Sciatic nerve (tissue), 2 donors: ENCODE results near the gene SSBP2. TPM values are rescaled to one million over a fixed set of nuclear protein-coding genes. Genes with fewer than 3 reads are reported as not detected.
A peak's percentile ranks its signal among the peaks of the same experiment; 100 is the strongest.
"Not testable (repeated sequence)": the region's sequence is repeated elsewhere in the genome, so short reads cannot be mapped to it uniquely, and the experiment has no call there.

Experiments
- ATAC-seq: fragments of 200-7000 bp; cut with Tn5 transposase; one replicate; pipeline ENCODE4 v1.9.1; 2020; ENCODE audit warnings: mild to moderate bottlenecking, moderate library complexity
- DNase-seq: peaks from one replicate; pipeline ENCODE4 v3.0.0-alpha.2; 2020; ENCODE audit warnings: low spot score
- intact Hi-C: fragments of 100-400 bp; cut with DNase I; formaldehyde crosslinking; loops from one replicate; pipeline ENCODE4 v1.14.2; 2022
- total RNA-seq: library from RNA; stranded (reverse); fragmentation: NEBNext Ultra II Directional; extraction: Animal tissue kit (Norgen Biotek cat#: 25700); gene quantifications from one replicate; pipeline ENCODE4 v1.2.1, GENCODE V29; 2021
- donor health status: DM: no; HTN: no; CAD: no.
- donor health status: DM: no; HTN: no; CAD: no.

Gene SSBP2
- total RNA-seq, 1 donor from 2014 or later, result 131 TPM

DNA sequence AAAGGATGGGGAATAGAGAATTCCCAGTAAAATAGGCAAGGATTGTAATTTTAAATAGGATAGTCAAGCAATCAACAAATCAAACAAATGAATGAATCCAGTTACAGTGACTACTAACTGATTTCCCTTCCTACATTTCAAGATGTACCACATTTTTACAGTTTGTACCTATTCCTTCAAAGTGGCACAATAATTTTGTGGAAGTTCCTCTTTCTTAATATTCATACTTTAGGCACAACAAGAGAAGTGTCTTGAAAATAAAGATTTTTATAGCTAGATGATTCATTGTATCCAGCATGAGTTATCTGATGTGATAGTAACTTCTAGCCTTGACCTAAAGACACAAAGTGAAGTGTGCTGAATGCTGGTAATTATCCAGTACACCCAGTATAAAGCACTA is 234.8 kb downstream of the SSBP2 start:
- DNase-seq, result no peak
- intact Hi-C loops, result no loop called here
- ATAC-seq, result no peak

DNA sequence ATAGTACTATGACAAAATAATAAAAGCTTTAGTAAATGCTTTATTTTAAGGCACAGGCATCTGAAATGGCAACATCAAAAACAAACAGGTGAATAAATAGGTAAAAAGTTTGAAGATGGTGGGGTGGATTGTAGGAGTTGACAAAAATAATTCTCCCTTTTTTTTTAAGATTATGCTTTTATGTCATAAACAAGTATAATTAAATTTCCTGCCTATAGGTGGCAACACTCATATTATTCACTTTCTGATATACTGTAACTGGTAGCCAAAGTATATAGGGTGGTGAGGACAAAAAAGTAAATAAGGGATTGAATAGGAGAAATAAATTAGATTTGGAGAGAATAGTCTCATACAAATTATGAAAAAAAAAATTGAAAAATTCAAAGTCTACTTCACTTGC is 236.9 kb downstream of the SSBP2 start:
- no peak for ATAC-seq
- intact Hi-C loops, result no loop called here

DNA sequence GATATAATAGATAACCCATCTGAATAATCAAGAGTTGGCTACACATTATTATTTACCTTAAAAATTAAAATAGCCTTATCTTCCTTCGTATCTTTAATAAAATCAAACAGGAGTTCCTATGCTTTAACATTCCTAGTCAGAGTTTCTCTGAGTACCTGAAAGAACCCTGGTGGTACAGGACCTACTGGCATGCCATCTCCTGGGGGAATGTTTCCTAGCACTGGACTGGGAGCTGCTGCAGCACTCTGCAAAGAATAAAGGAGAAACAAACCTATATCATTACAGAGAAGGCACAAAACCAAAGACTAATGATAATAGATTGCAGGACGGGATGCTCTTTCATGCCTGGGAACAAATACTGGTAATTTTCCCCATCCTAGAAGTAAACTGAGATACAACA is 237.4 kb downstream of the SSBP2 start:
- ATAC-seq, result no peak
- intact Hi-C loops, result no loop called here
- no peak for DNase-seq

More for the DNA sequence above, 236.9 kb downstream of the SSBP2 start:
- no peak for DNase-seq

DNA sequence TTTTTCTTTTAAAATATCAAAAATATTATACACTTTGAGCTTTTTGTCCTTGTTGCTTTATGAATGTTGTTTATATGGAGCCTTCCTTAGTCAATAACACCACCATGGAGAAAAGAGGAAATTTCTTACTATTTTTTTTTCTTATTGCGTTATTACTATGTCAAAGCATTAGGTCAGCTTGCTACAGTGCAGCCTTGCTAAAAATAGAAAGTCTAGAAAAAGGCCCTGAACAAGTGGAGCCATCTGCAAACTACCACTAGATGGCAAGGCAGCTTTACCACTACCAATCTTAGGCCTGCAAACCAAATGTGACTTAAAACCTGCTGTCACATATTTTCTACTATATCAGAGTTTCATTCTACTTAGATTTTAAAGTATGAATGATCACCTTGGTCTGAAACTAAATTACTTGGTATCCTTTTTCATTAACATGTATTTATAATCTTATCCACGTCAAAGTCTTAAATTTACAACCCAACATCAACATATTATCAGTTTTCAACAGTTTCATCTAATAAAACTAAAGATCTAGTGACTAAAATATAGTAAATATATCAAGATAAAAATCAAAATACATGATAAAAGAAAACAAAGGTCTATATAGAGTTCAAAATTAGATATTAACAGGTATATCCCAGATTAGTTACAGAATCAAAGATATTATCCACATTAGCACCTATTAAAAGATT is 243.9 kb downstream of the SSBP2 start:
- intact Hi-C loops, result loop anchor here (10.0 kb wide), 1 partner anchor 238 kb away; no protein-coding TSS in a partner anchor
- ATAC-seq, result peak; percentile 98
- no peak for DNase-seq

DNA sequence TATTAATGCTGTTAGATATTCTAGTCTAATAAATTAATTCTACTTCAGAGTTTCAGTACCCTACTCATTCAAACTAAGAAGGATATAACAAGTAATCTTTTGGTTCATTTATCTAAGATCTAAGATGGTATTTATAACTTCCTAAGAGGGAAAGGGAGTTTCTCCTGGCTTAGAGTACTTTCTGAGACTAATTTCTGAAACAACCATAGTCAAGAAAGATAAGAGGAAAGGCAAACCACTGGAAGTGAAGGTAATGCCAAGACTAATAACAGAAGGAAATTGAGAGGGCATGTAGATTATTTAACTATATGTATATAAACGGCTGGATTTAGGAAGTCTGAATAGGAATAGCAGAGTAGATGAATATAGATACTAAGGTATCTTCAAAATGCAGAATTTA is 244.5 kb downstream of the SSBP2 start:
- intact Hi-C loops, result loop anchor here (10.0 kb wide), 1 partner anchor 238 kb away; no protein-coding TSS in a partner anchor
- no peak for DNase-seq
- ATAC-seq, result no peak

DNA sequence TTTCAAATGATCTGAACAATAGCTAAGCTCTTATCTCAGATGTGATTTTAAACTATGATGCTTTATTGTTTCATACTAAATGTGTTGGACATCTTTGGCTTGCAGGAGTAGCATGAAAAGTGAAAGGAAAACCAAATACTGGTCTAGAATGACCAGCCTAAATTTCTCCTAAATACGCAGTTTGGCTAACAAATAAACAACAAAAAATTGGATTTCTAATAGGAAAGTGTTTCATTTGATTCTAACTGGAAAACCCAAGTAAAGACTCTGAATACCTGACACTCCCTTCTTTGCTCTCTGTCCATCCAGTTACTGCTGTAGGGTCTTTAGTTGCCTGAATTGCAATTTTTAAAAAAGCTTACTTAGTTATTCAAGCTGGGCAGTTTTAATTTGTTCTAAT is 245.2 kb downstream of the SSBP2 start:
- intact Hi-C loops, result loop anchor here (10.0 kb wide), 1 partner anchor 239 kb away; no protein-coding TSS in a partner anchor
- ATAC-seq (peak; percentile 36), DNase-seq (no peak)

DNA sequence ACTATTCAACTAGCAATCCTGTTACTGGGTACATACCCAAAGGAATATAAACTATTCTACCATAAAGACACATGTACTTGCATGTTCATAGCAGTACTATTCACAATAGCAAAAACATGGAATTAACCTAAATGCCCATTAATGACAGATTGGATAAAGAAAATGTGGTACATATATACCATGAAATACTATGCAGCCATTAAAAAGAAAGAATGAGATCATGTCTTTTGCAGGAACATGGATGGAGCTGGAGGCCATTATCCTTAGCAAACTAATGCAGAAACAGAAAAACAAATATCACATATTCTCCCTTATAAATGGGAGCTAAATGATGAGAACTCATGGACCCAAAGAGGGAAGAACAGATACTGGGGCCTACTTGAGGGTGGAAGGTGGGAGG is 247.3 kb downstream of the SSBP2 start:
- intact Hi-C loops, result loop anchor here (10.0 kb wide), 1 partner anchor 241 kb away; no protein-coding TSS in a partner anchor
- ATAC-seq, result not testable (repeated sequence)

DNA sequence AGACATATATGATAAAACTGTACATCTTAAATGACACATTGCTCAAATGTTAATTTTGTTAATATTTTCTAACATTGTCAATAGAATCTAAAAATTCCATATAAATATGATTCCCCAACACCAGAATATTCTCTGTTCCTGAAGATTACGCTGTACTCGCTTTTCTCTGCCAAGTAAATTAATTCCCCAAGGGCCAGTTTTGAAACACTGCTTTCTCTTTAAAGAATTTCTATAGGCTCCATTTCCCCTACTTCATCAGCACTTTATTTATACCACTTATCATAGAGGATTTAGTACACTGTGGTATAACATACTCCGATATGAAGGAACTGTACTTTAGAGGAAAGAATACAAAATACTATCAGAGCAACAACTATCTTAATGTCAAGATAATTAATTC is 255.6 kb downstream of the SSBP2 start:
- DNase-seq (no peak), ATAC-seq (no peak)
- intact Hi-C loops, result no loop called here

More for the DNA sequence above, 247.3 kb downstream of the SSBP2 start:
- DNase-seq, result not testable (repeated sequence)

DNA sequence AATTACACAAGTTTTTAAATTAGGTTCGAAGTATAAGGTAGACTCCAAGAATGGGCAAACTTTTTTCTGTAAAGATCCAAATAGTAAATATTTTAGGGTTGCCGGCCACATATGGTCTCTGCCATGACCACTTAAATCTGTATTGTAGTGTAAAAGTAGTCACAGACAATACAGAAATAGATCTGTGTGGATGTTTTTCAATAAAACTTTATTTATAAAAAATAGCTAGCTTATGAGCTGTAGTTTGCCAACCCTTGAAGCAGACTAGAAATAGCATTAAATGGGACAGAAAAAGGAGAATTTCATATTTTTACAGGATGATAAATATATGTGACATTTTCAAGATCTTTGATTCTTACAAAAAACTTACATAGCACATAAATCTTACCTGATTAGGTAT is 262.0 kb downstream of the SSBP2 start:
- ATAC-seq (no peak), DNase-seq (no peak)
- intact Hi-C loops, result no loop called here

DNA sequence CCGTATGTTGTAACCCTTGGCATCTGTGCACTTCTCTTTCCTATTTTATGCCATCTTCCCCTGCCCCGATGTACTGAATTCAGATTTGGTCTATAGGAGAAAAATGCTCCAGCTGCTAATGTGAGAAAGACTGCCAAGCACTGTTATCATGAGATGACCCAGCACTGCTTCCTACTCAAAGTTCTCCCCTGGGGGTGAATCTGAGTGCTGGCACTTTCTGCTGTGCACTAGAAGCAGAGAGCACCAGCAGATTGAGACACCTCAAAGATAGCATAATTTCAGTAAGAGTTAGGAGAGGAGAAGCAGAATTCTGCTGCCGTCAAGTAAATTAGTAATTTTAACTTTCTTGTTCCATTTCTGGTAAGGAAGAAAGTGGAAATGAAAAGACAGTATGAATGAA is 264.2 kb downstream of the SSBP2 start:
- intact Hi-C loops, result no loop called here
- ATAC-seq, result no peak
- DNase-seq, result no peak

DNA sequence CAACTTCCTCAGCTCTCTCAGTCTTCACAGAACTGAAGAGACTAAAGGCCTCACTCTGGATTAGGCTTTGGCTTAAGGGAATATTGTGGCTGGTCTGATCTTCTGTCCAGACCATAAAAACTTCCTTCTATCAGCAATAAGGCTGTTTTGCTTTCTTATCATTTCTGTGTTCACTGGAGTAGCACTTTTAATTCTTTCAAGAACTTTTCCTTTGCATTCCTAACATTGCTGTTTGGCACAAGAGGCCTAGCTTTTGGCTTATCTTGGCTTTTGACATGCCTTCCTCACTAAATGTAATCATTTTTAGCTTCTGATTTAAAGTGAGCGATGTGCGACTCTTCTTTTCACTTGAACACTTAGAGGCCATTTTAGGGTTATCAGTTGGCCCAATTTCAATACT is 268.3 kb downstream of the SSBP2 start:
- ATAC-seq (no peak), DNase-seq (no peak)
- intact Hi-C loops, result no loop called here

DNA sequence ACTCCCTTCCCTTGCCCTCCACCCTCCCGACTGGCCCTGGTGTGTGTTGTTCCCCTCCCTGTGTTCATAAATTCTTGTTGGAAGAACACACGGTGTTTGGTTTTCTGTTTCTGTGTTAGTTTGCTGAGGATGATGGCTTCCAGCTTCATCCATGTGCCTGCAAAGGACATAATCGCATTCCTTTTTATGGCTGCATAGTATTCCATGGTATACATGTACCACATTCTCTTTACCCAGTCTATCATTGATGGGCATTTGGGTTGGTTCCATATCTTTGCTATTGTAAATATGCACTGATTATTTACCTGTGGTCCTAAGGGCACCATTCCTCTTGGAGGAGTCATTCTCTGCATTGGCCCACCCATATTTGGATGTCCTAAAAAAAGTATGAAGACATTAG is 277.5 kb downstream of the SSBP2 start:
- DNase-seq, intact Hi-C loops, ATAC-seq: not testable (repeated sequence)

DNA sequence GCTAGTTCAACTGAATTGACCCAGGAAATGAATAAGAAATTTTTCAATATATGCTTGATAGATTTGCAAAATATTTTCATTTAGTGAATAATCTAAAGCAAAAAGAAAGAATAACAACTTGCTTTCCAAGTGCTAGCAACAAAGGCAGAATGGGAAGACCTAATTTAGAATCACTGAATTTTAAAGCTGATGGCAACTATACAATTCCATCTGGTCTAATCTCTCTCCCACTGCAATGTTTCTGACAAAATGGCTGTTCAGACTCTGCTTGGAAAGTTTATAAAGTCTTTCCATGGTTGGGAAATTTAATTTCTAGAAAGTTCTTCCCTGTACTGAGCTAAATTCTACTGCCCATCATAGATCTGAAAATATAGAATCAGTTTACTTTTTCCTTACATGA is 281.2 kb downstream of the SSBP2 start:
- ATAC-seq (no peak), DNase-seq (no peak)
- intact Hi-C loops, result no loop called here

DNA sequence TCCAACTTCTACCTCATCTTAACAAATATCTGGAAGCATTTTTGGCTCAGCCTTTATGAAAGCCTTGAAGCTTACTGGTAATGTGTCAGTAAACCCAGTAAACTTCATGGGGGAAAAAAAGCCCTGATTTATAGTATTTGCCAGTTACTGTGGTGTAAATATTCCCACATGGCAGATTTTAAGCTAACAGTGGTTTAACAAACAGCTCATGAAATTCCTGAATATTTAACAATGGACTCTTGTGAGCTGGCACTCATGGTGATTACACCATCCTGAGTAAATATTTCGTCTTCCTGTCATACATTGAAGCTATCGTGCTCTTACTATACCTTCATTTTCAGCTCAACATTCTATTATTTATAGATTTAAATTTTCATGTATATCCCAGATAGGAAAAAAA is 300.0 kb downstream of the SSBP2 start:
- no peak for DNase-seq
- no peak for ATAC-seq
- intact Hi-C loops, result no loop called here

DNA sequence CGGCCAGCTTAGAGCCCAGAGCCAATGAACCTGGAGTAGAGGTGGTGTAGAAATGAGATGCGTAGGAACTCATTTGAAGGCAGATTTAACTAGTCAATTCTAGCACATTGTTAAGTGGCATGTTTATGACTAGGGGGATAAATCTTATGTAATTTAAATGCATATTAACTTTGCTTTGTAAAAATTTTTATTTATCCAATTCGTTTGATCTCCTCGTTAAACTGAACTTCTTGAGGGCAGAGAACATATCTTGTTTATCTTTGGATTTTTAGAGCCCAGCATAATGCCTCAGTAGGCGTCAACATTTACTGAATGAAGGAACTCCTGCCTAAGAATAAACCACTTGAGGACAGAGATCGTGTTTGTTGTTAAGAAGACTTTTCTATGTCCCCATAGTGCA is 315.9 kb downstream of the SSBP2 start:
- intact Hi-C loops, result no loop called here
- no peak for ATAC-seq

DNA sequence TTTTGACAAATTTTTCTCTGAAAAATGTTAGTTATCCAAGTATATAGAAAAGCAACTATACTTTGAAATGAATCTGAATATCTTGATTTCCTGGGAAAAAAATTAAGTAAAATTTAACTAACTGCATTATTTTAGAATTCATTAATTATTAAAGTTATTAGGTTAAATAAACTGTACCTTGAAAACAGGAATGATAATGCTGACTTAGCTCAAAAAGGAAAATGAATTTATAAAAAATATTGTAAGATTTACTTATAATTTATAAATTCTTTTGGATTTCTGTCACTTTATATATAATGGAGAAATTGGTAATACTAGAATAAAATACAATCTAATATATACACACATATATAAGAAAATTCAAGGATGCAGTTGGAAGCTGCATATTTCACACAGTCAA is 320.9 kb downstream of the SSBP2 start:
- ATAC-seq (no peak), DNase-seq (no peak)
- intact Hi-C loops, result no loop called here

More for the DNA sequence above, 315.9 kb downstream of the SSBP2 start:
- DNase-seq, result no peak

DNA sequence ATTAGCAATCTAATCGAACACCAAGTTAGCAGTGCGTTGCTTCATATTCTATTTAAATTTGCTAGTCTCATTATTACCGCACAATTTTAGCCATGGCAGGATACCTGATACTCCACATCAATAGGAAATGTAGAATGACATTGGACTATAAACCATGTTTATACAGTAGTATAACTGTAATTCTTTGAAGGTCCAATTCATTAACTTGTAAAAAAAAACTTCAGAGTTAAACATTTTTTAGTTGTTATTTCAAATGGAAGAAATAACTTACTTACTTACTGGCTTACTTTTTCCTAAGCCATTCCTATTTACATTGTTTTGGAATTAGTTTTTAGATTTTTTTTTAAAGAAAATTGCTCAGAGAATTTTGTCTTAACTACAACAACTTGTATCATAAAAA is 321.5 kb downstream of the SSBP2 start:
- no peak for DNase-seq
- no peak for ATAC-seq
- intact Hi-C loops, result no loop called here

DNA sequence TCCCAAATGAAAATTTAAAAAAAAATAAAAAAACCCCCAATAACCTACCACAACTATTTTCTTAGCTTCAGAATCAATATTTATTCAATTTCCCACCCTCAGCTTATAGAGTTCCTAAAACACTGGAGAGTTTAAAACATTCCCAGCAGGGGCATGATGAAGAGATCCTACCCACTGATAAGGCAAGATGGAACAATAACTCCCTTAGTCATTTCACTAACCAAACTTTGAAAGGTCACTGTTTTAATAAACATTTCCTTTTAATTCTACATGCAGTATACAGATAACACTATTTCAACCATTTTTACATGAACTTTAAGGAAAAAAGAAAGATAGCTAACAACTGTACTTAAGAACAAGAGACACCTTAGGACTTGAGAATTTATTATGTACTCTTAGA is 322.0 kb downstream of the SSBP2 start:
- intact Hi-C loops, result no loop called here
- DNase-seq (no peak), ATAC-seq (no peak)

DNA sequence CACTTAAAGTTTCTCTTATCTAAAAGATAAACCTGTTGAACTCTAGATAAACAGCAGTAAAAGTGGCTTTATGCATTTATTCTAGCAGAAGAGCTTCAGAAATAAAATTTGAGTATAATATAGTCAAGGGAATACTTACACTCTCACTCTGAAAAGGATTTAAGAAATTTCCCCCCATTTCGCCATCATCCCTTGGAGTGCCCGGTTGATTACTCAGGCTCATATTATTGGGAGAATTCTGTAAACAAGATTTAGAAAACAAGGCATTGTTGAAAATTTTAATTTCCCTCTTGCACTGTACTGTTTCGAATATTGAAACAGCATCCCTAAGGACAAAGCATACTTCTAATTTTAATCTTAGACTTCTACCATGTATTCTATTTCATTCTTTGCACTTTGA is 322.5 kb downstream of the SSBP2 start:
- DNase-seq (no peak), ATAC-seq (no peak)
- intact Hi-C loops, result no loop called here

DNA sequence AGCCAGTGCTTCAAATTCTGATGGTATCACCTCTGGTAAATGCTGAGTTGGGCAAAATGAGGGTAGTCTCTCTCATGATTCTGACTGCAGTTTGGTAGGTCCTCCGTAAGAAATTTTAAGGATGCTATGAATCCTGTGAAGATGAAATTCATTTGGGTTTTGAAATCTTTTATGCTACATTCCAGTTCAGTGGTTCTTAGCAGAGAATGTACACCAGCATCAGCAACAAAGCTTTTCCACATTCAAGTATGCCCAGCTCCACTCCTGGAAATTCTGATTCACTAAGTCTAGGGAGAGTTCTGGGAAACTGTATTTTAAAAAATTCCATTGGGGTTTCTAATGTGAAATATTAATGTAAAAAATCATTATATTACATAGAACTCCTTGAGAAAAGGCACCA is 323.3 kb downstream of the SSBP2 start:
- intact Hi-C loops, result no loop called here
- ATAC-seq (no peak), DNase-seq (no peak)

DNA sequence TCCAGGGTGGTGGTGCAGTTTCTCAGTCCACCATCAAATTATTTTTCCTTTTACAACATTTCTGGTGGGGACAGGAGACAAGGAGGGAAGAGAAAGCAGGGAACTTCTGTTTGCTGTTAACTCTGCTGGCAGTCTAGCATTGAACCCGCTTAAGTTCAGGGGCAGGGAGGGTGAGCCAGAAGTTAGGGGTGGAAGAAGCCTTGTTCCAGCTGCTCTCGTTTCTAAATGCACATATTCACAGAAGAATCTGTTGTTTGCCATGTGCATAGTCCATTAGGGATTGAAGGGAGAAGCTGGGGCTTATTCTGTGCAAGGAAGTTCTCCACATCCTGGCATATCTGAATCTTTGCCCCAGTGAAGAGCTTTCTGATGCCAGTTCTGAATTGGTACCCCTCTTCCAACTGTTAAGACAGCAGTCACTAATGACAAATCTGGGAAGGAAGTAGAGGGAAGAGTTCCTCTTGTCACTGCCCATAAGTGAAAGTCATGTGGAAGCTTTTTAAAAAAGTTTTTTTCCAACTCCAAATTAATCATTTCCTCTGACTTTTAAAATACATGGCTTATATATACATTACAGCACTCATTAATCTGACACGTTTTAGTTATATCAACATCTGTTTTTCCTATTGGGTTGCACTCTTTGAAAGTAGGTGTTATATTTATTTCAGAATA is 324.4 kb downstream of the SSBP2 start:
- DNase-seq (no peak), ATAC-seq (peak; percentile 54)
- intact Hi-C loops, result no loop called here
